DOHH2 (cell line): ENCODE measurements around the gene PLCB2.

Source experiments
- H3F3A ChIP-seq: fragments of 200-600 bp; sonication (generic), shearing (Covaris generic); 2 replicates; pipeline ENCODE4 v1.6.0; 2016; ENCODE audit warnings: antibody characterized with exemption, mild to moderate bottlenecking; ENCODE audit not compliant: control insufficient read depth, insufficient read depth
- H3K27ac ChIP-seq: fragments of 200-600 bp; sonication (generic); 2 replicates; pipeline ENCODE4 v1.5.1; 2014; ENCODE audit warnings: low read depth, mild to moderate bottlenecking, low read length, moderate library complexity
- H3K27me3 ChIP-seq: fragments of 200-600 bp; sonication (generic); 2 replicates; pipeline ENCODE4 v1.6.1; 2014; ENCODE audit warnings: mild to moderate bottlenecking, low read length, mixed read lengths; ENCODE audit not compliant: control insufficient read depth
- H3K36me3 ChIP-seq: fragments of 200-600 bp; sonication (generic); 2 replicates; pipeline ENCODE4 v1.6.1; 2014; ENCODE audit warnings: mild to moderate bottlenecking, low read length, moderate library complexity, mixed read lengths; ENCODE audit not compliant: control insufficient read depth
- H3K4me1 ChIP-seq: fragments of 200-600 bp; sonication (generic); 2 replicates; pipeline ENCODE4 v1.6.1; 2014; ENCODE audit warnings: mild to moderate bottlenecking, low read length, mixed read lengths; ENCODE audit not compliant: control insufficient read depth
- H3K4me2 ChIP-seq: fragments of 200-600 bp; sonication (generic); 2 replicates; pipeline ENCODE4 v1.6.0; 2014; ENCODE audit warnings: mild to moderate bottlenecking, low read length, moderate library complexity
- H3K4me3 ChIP-seq: fragments of 200-600 bp; sonication (generic); 2 replicates; pipeline ENCODE4 v1.5.1; 2014; ENCODE audit warnings: mild to moderate bottlenecking, low read length, mixed read lengths
- H3K79me2 ChIP-seq: fragments of 200-600 bp; sonication (generic); 2 replicates; pipeline ENCODE4 v1.6.1; 2014; ENCODE audit warnings: mild to moderate bottlenecking, low read length, mixed read lengths; ENCODE audit not compliant: control insufficient read depth
- H3K9me2 ChIP-seq: fragments of 200-600 bp; sonication (generic); replicated peaks from 2 replicates; pipeline ENCODE4 v1.6.1; 2014; ENCODE audit warnings: mild to moderate bottlenecking, low read length, mixed read lengths; ENCODE audit not compliant: control insufficient read depth
- H3K9me3 ChIP-seq: fragments of 200-600 bp; sonication (generic); 2 replicates; pipeline ENCODE4 v1.6.1; 2014; ENCODE audit warnings: antibody characterized with exemption, low read length, mixed read lengths; ENCODE audit not compliant: control insufficient read depth, insufficient read depth
- H4K20me1 ChIP-seq: fragments of 200-600 bp; sonication (generic); 2 replicates; pipeline ENCODE4 v1.6.0; 2014; ENCODE audit warnings: low read depth, mild to moderate bottlenecking, antibody characterized with exemption, low read length, moderate library complexity; ENCODE audit not compliant: control insufficient read depth, insufficient read depth
- EZH2phosphoT487 ChIP-seq: fragments of 200-600 bp; sonication (generic); IDR thresholded peaks from 2 replicates; pipeline ENCODE4 v1.6.1; 2017; ENCODE audit warnings: borderline replicate concordance, mild to moderate bottlenecking, antibody characterized with exemption, low read length, moderate library complexity, mixed read lengths
- TF ChIP-seq, protein P1 (sequence below): fragments of 200-600 bp; sonication (generic); IDR thresholded peaks from one replicate; pipeline ENCODE4 v1.5.1; 2014; ENCODE audit warnings: antibody characterized with exemption, mild to moderate bottlenecking, low read depth, low read length; ENCODE audit not compliant: poor library complexity, severe bottlenecking

The PLCB2 gene

DNA sequence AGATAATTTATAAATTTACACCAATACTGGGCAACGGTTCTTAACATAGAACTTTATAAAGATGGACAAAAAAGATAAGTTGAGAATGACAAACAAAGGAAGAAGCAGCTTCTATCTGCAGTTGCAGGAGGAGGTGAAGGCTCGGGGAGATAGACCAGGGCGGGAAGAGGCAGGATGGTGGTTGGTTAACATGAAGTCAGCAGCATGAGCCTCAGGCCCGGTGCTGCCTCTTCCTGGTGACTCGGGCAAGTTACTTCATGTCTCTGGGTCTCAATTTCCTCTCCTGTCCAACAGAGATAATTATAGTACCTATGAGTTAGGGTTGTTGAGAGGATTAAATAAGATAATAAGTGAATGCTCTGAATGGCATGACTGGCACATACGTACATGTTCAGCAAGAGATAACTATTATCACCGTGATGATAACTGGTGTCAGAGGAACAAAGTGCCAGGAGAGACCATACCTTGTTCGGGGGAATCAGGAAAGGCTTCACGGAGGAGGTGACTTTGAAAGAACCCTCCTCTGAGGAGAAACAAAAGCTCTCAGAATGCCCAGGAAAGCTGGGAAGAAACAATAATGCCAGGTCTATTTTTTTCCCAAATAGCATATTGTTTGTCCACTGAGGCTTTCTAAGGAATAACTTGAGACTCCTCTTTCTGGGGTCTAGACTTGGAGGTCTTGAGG is 64.5 kb downstream of the PLCB2 start:
- no peaks in the 10 kb centered on the region for H3K36me3 ChIP-seq
- no peak overlapping the region for H3K4me2 ChIP-seq
- H3K4me3 ChIP-seq = no peak overlapping the region
- H3K79me2 ChIP-seq = no peaks in the 10 kb centered on the region
- no peaks in the 10 kb centered on the region for H3K9me3 ChIP-seq
- H3K27me3 ChIP-seq = peaks cover 10% of the 10 kb centered on the region
- no peaks in the 10 kb centered on the region for H4K20me1 ChIP-seq
- H3K4me1 ChIP-seq = peaks cover 16% of the 10 kb centered on the region
- no peaks in the 10 kb centered on the region for H3K9me2 ChIP-seq
- no peaks in the 10 kb centered on the region for H3F3A ChIP-seq
- TF ChIP-seq, protein P1, sequence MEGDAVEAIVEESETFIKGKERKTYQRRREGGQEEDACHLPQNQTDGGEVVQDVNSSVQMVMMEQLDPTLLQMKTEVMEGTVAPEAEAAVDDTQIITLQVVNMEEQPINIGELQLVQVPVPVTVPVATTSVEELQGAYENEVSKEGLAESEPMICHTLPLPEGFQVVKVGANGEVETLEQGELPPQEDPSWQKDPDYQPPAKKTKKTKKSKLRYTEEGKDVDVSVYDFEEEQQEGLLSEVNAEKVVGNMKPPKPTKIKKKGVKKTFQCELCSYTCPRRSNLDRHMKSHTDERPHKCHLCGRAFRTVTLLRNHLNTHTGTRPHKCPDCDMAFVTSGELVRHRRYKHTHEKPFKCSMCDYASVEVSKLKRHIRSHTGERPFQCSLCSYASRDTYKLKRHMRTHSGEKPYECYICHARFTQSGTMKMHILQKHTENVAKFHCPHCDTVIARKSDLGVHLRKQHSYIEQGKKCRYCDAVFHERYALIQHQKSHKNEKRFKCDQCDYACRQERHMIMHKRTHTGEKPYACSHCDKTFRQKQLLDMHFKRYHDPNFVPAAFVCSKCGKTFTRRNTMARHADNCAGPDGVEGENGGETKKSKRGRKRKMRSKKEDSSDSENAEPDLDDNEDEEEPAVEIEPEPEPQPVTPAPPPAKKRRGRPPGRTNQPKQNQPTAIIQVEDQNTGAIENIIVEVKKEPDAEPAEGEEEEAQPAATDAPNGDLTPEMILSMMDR = no peak
- no peak for TF ChIP-seq EZH2phosphoT487
- no peak overlapping the region for H3K27ac ChIP-seq

DNA sequence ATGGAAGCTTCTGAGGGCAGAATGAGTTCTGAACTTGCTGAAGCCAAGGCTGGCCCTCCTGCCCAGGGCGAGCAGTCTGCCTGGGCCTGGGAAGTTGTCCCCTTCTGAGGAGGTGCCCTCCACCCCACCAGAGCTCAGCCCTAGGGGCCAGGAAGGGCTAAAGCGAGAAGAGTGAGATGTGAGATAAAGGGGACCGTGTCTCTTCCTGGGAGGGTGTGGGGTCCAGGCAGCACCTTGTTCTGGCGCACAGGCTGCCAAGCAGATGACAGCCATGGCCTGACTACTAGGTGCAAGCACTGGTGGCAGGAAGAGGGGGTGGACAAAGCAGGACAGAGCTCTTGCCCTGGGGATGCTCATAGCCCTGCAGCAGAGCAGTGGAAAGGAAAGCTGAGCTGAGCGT is 65.1 kb downstream of the PLCB2 start:
- TF ChIP-seq, protein P1 = no peak
- TF ChIP-seq EZH2phosphoT487 = no peak
- Histone ChIP-seq H3K9me2 (no peaks in the 10 kb centered on the region), H3K4me2 (no peak overlapping the region), H3K79me2 (no peaks in the 10 kb centered on the region), H3K4me3 (no peak overlapping the region), H3K36me3 (no peaks in the 10 kb centered on the region), H4K20me1 (no peaks in the 10 kb centered on the region), H3K9me3 (no peaks in the 10 kb centered on the region), H3K4me1 (peaks cover 20% of the 10 kb centered on the region), H3K27me3 (peaks cover 10% of the 10 kb centered on the region), H3F3A (no peaks in the 10 kb centered on the region), H3K27ac (no peak overlapping the region)

DNA sequence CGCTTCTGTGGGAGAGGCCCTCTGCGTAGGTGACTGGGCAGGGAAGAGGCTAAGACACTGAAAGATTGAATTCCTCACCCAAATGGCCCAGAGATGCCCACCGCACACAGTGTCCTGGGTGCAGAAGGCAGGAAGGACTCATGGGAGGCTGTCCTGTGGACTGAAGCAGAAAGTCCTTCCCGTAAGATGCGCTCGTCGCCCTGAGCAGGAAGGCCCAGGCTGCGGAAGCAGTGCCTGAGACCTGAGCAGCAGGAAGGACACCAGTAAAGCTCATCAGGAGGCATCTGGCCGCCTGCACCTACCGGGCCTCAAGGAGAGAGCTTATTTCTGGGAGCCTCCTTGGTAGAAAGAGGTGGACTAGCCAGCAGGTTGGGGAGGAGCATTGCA is 65.5 kb downstream of the PLCB2 start:
- H3K79me2 ChIP-seq = no peaks in the 10 kb centered on the region
- no peaks in the 10 kb centered on the region for H3K9me3 ChIP-seq
- H3K4me2 ChIP-seq = no peak overlapping the region
- H3K36me3 ChIP-seq = no peaks in the 10 kb centered on the region
- TF ChIP-seq, protein P1 = no peak
- TF ChIP-seq EZH2phosphoT487 = no peak
- H4K20me1 ChIP-seq = no peaks in the 10 kb centered on the region
- no peak overlapping the region for H3K27ac ChIP-seq
- no peaks in the 10 kb centered on the region for H3K9me2 ChIP-seq
- no peaks in the 10 kb centered on the region; the same call in 1 of the 2 replicates for H3F3A ChIP-seq
- peaks cover 20% of the 10 kb centered on the region for H3K4me1 ChIP-seq
- no peak overlapping the region for H3K4me3 ChIP-seq
- H3K27me3 ChIP-seq = peaks cover 10% of the 10 kb centered on the region
